ENCODE data around the gene TMC8.

TMC8 gene

GRCh38 chr17:78089576-78090281 lies 40.8 kb upstream of the TMC8 start:
- no peaks in the 10 kb centered on the region for H3K4me1 ChIP-seq (ENCODE audit: control insufficient read depth, insufficient read depth, low read length)
- ChIA-PET POLR2A (no interaction called here), CTCF (interaction anchor here (0.6 to 1.7 kb wide), 3 partner anchors 59 to 572 kb away, joined by 3 to 4 read pairs (median 3); no protein-coding TSS in a partner anchor)
- H3K27ac ChIP-seq (ENCODE audit: extremely low read depth, low read depth, low read length), result no peak overlapping the region
- no peak overlapping the region for H3K4me3 ChIP-seq (ENCODE audit: low read depth, low read length)
- H3K36me3 ChIP-seq (ENCODE audit: control insufficient read depth in 2 of 2, insufficient read depth in 1 of 2, low read length in 2 of 2), result peaks cover 64 to 87% of the 10 kb centered on the region in 2 experiments
- TF ChIP-seq TSHZ1 (tag by site-specific recombination; IDR thresholded peaks at IDR 0.05; ENCODE audit: borderline replicate concordance) (no peak), PRDM1 (tag by site-specific recombination; IDR thresholded peaks at IDR 0.05) (peak; percentile 78)
- no peaks in the 10 kb centered on the region for H3K9me3 ChIP-seq (ENCODE audit: control insufficient read depth, insufficient read depth, low read depth, low read length)

GRCh38 chr17:78092794-78093324 lies 37.7 kb upstream of the TMC8 start:
- TF ChIP-seq PRDM4 (tag by site-specific recombination; IDR thresholded peaks at IDR 0.05) (no peak), EGR2 (tag by site-specific recombination; IDR thresholded peaks at IDR 0.05; ENCODE audit: low read depth) (no peak), ZNF621 (tag by site-specific recombination; IDR thresholded peaks at IDR 0.05) (no peak), ZBTB48 (tag by site-specific recombination; IDR thresholded peaks at IDR 0.05) (no peak), ZNF248 (tag by site-specific recombination; IDR thresholded peaks at IDR 0.05) (no peak), ZNF501 (tag by site-specific recombination; IDR thresholded peaks at IDR 0.05) (no peak), ZNF121 (tag by site-specific recombination; IDR thresholded peaks at IDR 0.05) (no peak)
- Histone ChIP-seq H3K27ac (ENCODE audit: extremely low read depth, low read depth, low read length) (no peak overlapping the region), H3K4me3 (ENCODE audit: low read depth, low read length) (no peak overlapping the region), H3K4me1 (ENCODE audit: control insufficient read depth, insufficient read depth, low read length) (no peaks in the 10 kb centered on the region), H3K9me3 (ENCODE audit: control insufficient read depth, insufficient read depth, low read depth, low read length) (no peaks in the 10 kb centered on the region), H3K36me3 (ENCODE audit: control insufficient read depth in 2 of 2, insufficient read depth in 1 of 2, low read length in 2 of 2) (peaks cover 52 to 94% of the 10 kb centered on the region in 2 experiments)
- POLR2A ChIA-PET, result no interaction called here
- CTCF ChIA-PET, result interaction anchor here (1.4 to 1.9 kb wide), 5 partner anchors 8 to 550 kb away, joined by 3 to 14 read pairs (median 6); no protein-coding TSS in a partner anchor

- POLR2A ChIA-PET, result no interaction called here
These were observed 35.5 kb upstream of the TMC8 start for GRCh38 chr17:78095035-78095434.

More at GRCh38 chr17:78095035-78095434, 35.5 kb upstream of the TMC8 start:
- CTCF ChIA-PET, result interaction anchor here (0.6 to 3.3 kb wide), 4 partner anchors 10 to 180 kb away, joined by 4 to 27 read pairs (median 6); no protein-coding TSS in a partner anchor
- peaks cover 53 to 100% of the 10 kb centered on the region in 2 experiments for H3K36me3 ChIP-seq (ENCODE audit: control insufficient read depth in 2 of 2, insufficient read depth in 1 of 2, low read length in 2 of 2)
- no peaks in the 10 kb centered on the region for H3K9me3 ChIP-seq (ENCODE audit: control insufficient read depth, insufficient read depth, low read depth, low read length)
- H3K4me1 ChIP-seq (ENCODE audit: control insufficient read depth, insufficient read depth, low read length), result no peaks in the 10 kb centered on the region
- no peak overlapping the region for H3K4me3 ChIP-seq (ENCODE audit: low read depth, low read length)
- H3K27ac ChIP-seq (ENCODE audit: extremely low read depth, low read depth, low read length), result no peak overlapping the region
- no peak for TF ChIP-seq ZNF658 (tag by site-specific recombination; IDR thresholded peaks at IDR 0.05)
- no peak for TF ChIP-seq ZNF112 (tag by site-specific recombination; IDR thresholded peaks at IDR 0.05)
- TF ChIP-seq ZBTB20 (tag by site-specific recombination; IDR thresholded peaks at IDR 0.05), result no peak
- no peak for TF ChIP-seq ZNF791 (tag by site-specific recombination; IDR thresholded peaks at IDR 0.05)
- no peak for TF ChIP-seq TSHZ1 (tag by site-specific recombination; IDR thresholded peaks at IDR 0.05; ENCODE audit: borderline replicate concordance)
- TF ChIP-seq ZNF24 (tag by site-specific recombination; IDR thresholded peaks at IDR 0.05), result no peak
- TF ChIP-seq ZBTB6 (tag by site-specific recombination; IDR thresholded peaks at IDR 0.05), result no peak
- no peak for TF ChIP-seq ZIC2 (tag by site-specific recombination; IDR thresholded peaks at IDR 0.05)
